Suprapubic skin (tissue), 4 donors: Measurements from ENCODE around the gene SREK1IP1. TPM values are rescaled to one million over a fixed set of nuclear protein-coding genes. Genes with fewer than 3 reads are reported as not detected.

Source experiments
- DNase-seq, 2 donors: peaks; one replicate each; pipeline ENCODE4 v3.0.0-alpha.2; 2019; ENCODE audit warnings: low spot score in 2 of 2
- H3K27ac ChIP-seq: fragments of 200-600 bp; sonication (generic); one replicate; pipeline ENCODE4 v1.5.1; 2019
- H3K27me3 ChIP-seq: fragments of 200-600 bp; sonication (generic); one replicate; pipeline ENCODE4 v1.5.1; 2019
- H3K36me3 ChIP-seq: fragments of 200-600 bp; sonication (generic); one replicate; pipeline ENCODE4 v1.5.1; 2019
- H3K4me1 ChIP-seq: fragments of 200-600 bp; sonication (generic); one replicate; pipeline ENCODE4 v1.5.1; 2019
- H3K4me3 ChIP-seq: fragments of 200-600 bp; sonication (generic); one replicate; pipeline ENCODE4 v1.5.1; 2019; ENCODE audit warnings: mild to moderate bottlenecking
- H3K9me3 ChIP-seq: fragments of 200-600 bp; sonication (generic); one replicate; pipeline ENCODE4 v1.5.1; 2019
- EP300 ChIP-seq: sonication (generic); formaldehyde crosslinking; IDR thresholded peaks from one replicate; pipeline ENCODE4 v1.6.1; 2017; ENCODE audit warnings: antibody characterized with exemption
- POLR2A ChIP-seq, 2 donors: fragments of 450-650 bp; IDR thresholded peaks; one replicate each; pipeline ENCODE4 v1.6.1; 2017; ENCODE audit warnings: antibody characterized with exemption in 2 of 2, mild to moderate bottlenecking in 2 of 2, moderate library complexity in 2 of 2
- POLR2AphosphoS5 ChIP-seq, 3 donors: sonication (generic); formaldehyde crosslinking; IDR thresholded peaks; one replicate each; pipeline ENCODE4 v1.6.1; 2017; ENCODE audit warnings: antibody characterized with exemption in 3 of 3
- WGBS: methylation state at CpG from one replicate; pipeline ENCODE4 v1.1.5; 2018; 5-methylcytosine and 5-hydroxymethylcytosine counted together
- total RNA-seq, 4 donors: library from RNA; depleted of rRNA; stranded (reverse); fragments of >200 nt; gene quantifications; one replicate each; pipeline ENCODE4 v1.1.0, GENCODE V29; 2016
- TF ChIP-seq, protein P1 (sequence below), 2 donors: fragments of 200-600 bp in 1 of 2; fragments of 450-650 bp in 1 of 2; sonication (generic) in 1 of 2; IDR thresholded peaks; one replicate each; pipeline ENCODE4 v1.5.1; 2016 to 2019; ENCODE audit warnings: antibody characterized with exemption in 2 of 2, mild to moderate bottlenecking in 1 of 2, moderate library complexity in 1 of 2

The SREK1IP1 gene
- total RNA-seq, 4 donors from 2014 or later: 10.5 to 17.5 (median 11.4) TPM

DNA sequence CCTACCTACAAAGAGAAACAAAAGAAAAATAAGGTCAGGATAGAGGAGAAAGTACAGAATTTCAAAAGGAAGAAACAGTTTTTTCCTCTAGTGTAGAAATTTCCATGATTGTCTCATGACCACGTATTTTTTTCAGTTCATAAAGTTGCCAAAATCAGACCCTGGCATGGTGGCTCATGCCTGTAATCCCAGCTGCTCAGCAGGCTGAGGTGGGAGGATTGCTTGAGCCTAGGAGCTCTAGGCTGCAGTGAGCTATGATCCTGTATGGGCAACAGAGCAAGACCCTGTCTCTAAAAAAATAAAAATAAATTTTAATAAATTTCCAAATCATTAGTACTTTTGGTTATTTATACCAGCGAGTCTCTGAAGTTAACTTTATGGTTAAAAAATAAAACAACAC lies 38.0 kb upstream of the SREK1IP1 start:
- H3K27ac ChIP-seq: no peak overlapping the region
- no peaks in the 10 kb centered on the region for H3K27me3 ChIP-seq
- no peak overlapping the region for H3K4me3 ChIP-seq
- H3K9me3 ChIP-seq: no peaks in the 10 kb centered on the region
- no peak for TF ChIP-seq POLR2AphosphoS5 (IDR thresholded peaks at IDR 0.05)
- TF ChIP-seq, protein P1, sequence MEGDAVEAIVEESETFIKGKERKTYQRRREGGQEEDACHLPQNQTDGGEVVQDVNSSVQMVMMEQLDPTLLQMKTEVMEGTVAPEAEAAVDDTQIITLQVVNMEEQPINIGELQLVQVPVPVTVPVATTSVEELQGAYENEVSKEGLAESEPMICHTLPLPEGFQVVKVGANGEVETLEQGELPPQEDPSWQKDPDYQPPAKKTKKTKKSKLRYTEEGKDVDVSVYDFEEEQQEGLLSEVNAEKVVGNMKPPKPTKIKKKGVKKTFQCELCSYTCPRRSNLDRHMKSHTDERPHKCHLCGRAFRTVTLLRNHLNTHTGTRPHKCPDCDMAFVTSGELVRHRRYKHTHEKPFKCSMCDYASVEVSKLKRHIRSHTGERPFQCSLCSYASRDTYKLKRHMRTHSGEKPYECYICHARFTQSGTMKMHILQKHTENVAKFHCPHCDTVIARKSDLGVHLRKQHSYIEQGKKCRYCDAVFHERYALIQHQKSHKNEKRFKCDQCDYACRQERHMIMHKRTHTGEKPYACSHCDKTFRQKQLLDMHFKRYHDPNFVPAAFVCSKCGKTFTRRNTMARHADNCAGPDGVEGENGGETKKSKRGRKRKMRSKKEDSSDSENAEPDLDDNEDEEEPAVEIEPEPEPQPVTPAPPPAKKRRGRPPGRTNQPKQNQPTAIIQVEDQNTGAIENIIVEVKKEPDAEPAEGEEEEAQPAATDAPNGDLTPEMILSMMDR (IDR thresholded peaks at IDR 0.05): no peak
- TF ChIP-seq POLR2A (IDR thresholded peaks at IDR 0.05): no peak
- TF ChIP-seq EP300: no peak
- H3K4me1 ChIP-seq: no peaks in the 10 kb centered on the region
- DNase-seq: no peak
- H3K36me3 ChIP-seq: peaks cover 38% of the 10 kb centered on the region
- 82% methylated on average over 2 of the region's 2 CpGs for WGBS

DNA sequence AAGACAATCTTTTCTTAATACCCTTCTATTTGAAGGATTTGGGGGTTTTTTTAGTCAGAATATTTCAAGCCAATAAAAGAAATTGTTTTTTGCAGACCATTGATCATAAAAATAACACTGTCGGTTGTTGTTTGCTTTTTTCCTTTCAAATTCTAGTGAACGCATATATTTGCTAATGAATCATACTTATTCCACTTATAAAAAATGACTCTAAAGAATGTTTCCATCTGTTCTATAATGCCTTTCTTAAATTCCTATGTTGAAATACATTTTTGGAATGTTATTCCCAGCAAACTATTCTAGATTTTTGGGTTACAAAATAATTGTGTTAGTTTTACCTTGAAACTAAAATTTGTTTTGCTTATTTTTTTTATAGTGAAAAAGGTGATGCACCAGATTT lies 32.4 kb upstream of the SREK1IP1 start:
- H3K27ac ChIP-seq: no peak overlapping the region
- no peak overlapping the region for H3K4me3 ChIP-seq
- peaks cover 29% of the 10 kb centered on the region for H3K36me3 ChIP-seq
- no peaks in the 10 kb centered on the region for H3K9me3 ChIP-seq
- TF ChIP-seq, protein P1 (IDR thresholded peaks at IDR 0.05): no peak
- TF ChIP-seq POLR2AphosphoS5 (IDR thresholded peaks at IDR 0.05) (no peak), POLR2A (IDR thresholded peaks at IDR 0.05) (no peak), EP300 (no peak)
- no peak for DNase-seq
- 90% methylated on average over 2 of the region's 2 CpGs for WGBS
- H3K27me3 ChIP-seq: no peaks in the 10 kb centered on the region
- H3K4me1 ChIP-seq: no peaks in the 10 kb centered on the region

- Histone ChIP-seq H3K36me3 (peaks cover 4% of the 10 kb centered on the region), H3K27me3 (no peaks in the 10 kb centered on the region), H3K4me3 (no peak overlapping the region), H3K27ac (no peak overlapping the region), H3K9me3 (no peaks in the 10 kb centered on the region), H3K4me1 (no peaks in the 10 kb centered on the region)
- TF ChIP-seq EP300: no peak
- TF ChIP-seq, protein P1 (IDR thresholded peaks at IDR 0.05): no peak
- no peak for TF ChIP-seq POLR2AphosphoS5 (IDR thresholded peaks at IDR 0.05)
- no peak for TF ChIP-seq POLR2A (IDR thresholded peaks at IDR 0.05)
- DNase-seq: no peak
Measured at GRCh38 chr5:64796301-64796700, 27.8 kb upstream of the SREK1IP1 start.

- WGBS: 79% methylated on average over 3 of the region's 3 CpGs
- H3K9me3 ChIP-seq: no peaks in the 10 kb centered on the region
- H3K27ac ChIP-seq: no peak overlapping the region
- H3K36me3 ChIP-seq: peaks cover 2% of the 10 kb centered on the region
- H3K4me3 ChIP-seq: no peak overlapping the region
- TF ChIP-seq, protein P1 (IDR thresholded peaks at IDR 0.05): no peak
- TF ChIP-seq POLR2A (IDR thresholded peaks at IDR 0.05) (no peak), POLR2AphosphoS5 (IDR thresholded peaks at IDR 0.05) (no peak), EP300 (no peak)
- H3K27me3 ChIP-seq: no peaks in the 10 kb centered on the region
- DNase-seq: no peak
- H3K4me1 ChIP-seq: no peaks in the 10 kb centered on the region
Measured at GRCh38 chr5:64794053-64794770, 25.7 kb upstream of the SREK1IP1 start.

- Histone ChIP-seq H3K4me1 (no peaks in the 10 kb centered on the region), H3K27me3 (no peaks in the 10 kb centered on the region), H3K27ac (no peak overlapping the region), H3K9me3 (no peaks in the 10 kb centered on the region), H3K36me3 (no peaks in the 10 kb centered on the region), H3K4me3 (no peak overlapping the region)
- no peak for DNase-seq
- TF ChIP-seq EP300 (no peak), POLR2A (IDR thresholded peaks at IDR 0.05) (no peak), POLR2AphosphoS5 (IDR thresholded peaks at IDR 0.05) (no peak)
- TF ChIP-seq, protein P1 (IDR thresholded peaks at IDR 0.05): no peak
Measured at GRCh38 chr5:64792469-64792868, 24.0 kb upstream of the SREK1IP1 start.
